ENCODE data around the gene C22orf15. TPM values are rescaled to one million over a fixed set of nuclear protein-coding genes. Genes with fewer than 3 reads are reported as not detected.
A peak's percentile ranks its signal among the peaks of the same experiment; 100 is the strongest.

C22orf15 gene
- total RNA-seq, 2 experiments from 2014 or later: 0.99 to 1.3 TPM

DNA sequence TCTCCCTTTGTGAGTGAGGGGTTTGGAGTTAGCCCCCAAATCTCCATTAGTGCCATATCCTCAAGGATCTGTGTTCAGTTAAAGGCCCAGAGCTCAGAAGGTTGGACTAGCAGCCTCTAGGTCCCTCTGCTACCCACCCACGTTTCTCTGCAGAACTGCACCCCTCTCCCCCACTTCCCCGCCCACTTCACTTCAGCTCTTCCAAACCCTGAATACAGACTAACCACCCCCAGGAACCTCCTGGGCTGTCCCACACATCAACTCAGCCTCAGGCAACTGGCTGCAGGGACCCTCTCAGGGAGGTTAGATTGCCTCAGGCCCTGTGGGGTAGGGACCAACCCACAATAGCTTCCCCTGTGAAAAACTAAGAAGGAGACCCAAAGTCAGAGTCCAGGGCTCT is 9.4 kb upstream of the C22orf15 start:
- no peak for DNase-seq
- no peak overlapping the region for H3K27ac Mint-ChIP-seq
- CTCF ChIA-PET: no interaction called here
- H3K27me3 Mint-ChIP-seq: no peaks in the 10 kb centered on the region
- POLR2A ChIA-PET: no interaction called here
- peak overlapping the region; percentile 7 for H3K4me3 Mint-ChIP-seq
- no peaks in the 10 kb centered on the region for H3K9me3 Mint-ChIP-seq
- H3K4me1 Mint-ChIP-seq: peaks cover 19% of the 10 kb centered on the region
- no peaks in the 10 kb centered on the region for H3K36me3 Mint-ChIP-seq (ENCODE audit: low read depth)

GRCh38 chr22:23754220-23754919 is 8.4 kb upstream of the C22orf15 start, which contains the start of gene VPREB3:
Gene VPREB3 (minus strand): TSS chr22:23754425. CDS start chr22:23754363, 62 bp downstream.
- ChIA-PET CTCF (interaction anchor here (1.2 kb wide), 1 partner anchor 95 kb away, joined by 3 read pairs; no protein-coding TSS in a partner anchor), POLR2A (no interaction called here)
- Mint-ChIP-seq H3K4me1 (peaks cover 19% of the 10 kb centered on the region), H3K4me3 (peak within 1 kb of the TSS; percentile 7), H3K27me3 (no peaks in the 10 kb centered on the region), H3K27ac (no peak within 1 kb of the TSS), H3K36me3 (ENCODE audit: low read depth) (no peaks in the 10 kb centered on the region), H3K9me3 (no peaks in the 10 kb centered on the region)
- no peak for DNase-seq

- DNase-seq: no peak
- Mint-ChIP-seq H3K4me1 (peaks cover 13% of the 10 kb centered on the region), H3K27me3 (no peaks in the 10 kb centered on the region), H3K9me3 (no peaks in the 10 kb centered on the region), H3K27ac (no peak overlapping the region), H3K36me3 (ENCODE audit: low read depth) (no peaks in the 10 kb centered on the region), H3K4me3 (no peak overlapping the region)
- CTCF ChIA-PET: interaction anchor here (1.2 kb wide), 1 partner anchor 94 kb away, joined by 3 read pairs; no protein-coding TSS in a partner anchor
- POLR2A ChIA-PET: no interaction called here
Observed at GRCh38 chr22:23754980-23755636, 7.7 kb upstream of the C22orf15 start.

DNA sequence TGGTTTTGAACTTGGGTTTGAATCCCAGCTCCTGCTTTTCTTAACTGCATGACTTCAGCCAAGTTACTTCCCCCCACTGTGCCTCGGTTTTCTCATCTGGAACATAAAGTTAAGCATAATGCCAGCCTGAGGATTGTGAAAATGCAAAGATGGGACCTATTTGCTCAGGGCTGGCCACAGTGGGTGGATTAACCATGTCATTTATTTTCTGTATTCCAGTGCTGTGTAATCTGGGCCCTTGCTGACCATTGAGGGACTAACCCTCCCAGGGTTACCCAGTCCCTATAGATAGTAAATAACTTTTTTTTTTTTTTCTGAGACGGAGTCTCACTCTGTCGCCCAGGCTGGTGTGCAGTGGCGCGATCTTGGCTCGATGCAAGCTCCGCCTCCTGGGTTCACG is 7.1 kb upstream of the C22orf15 start:
- DNase-seq: no peak
- ChIA-PET CTCF (no interaction called here), POLR2A (no interaction called here)
- Mint-ChIP-seq H3K27ac (no peak overlapping the region), H3K9me3 (no peaks in the 10 kb centered on the region), H3K36me3 (ENCODE audit: low read depth) (no peaks in the 10 kb centered on the region), H3K4me3 (no peak overlapping the region), H3K4me1 (peaks cover 7% of the 10 kb centered on the region), H3K27me3 (no peaks in the 10 kb centered on the region)

DNA sequence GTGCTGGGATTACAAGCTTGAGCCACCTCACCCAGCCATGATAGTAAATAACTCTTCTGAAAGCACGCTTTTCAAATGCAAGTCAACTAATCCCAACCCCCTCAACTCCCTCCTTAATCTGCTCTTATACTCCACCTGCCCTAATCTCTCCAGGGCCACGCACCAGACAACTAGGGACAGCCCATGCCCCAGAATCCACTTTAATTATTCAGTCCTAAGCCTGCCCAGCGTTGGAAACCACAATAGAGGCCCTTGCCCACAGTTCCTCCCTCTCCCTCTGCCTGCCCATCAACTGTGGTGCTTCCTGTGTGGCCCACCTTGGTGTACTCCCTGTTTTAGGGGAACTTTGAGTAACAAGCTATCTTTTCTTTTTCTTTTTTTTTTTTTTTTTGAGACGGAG is 5.9 kb upstream of the C22orf15 start:
- ChIA-PET CTCF (interaction anchor here (0.7 kb wide), 1 partner anchor 258 kb away, joined by 3 read pairs; no protein-coding TSS in a partner anchor), POLR2A (no interaction called here)
- no peak overlapping the region for H3K27ac Mint-ChIP-seq

DNA sequence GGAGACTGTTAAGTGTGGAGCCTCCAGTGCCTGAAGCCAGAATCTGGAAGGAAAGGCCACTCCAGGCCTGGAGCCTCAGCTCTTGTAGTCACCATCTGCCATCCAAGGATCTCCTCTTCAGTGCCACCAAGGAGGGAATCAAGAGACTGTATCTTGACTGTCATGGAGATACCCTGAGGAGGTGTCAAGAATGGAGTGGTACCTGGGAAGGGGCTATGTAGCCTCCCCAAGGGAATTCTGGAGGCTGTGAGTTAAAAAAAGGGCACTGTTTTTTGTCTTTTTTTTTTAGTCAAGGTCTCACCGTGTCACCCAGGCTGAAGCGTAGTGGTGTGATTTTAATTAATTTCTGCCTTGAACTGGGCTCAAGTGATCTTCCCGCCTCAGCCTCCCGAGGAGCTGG is 3.2 kb upstream of the C22orf15 start:
- no peak for DNase-seq
- no peaks in the 10 kb centered on the region for H3K27me3 Mint-ChIP-seq
- ChIA-PET CTCF (interaction anchor here (1.0 to 1.6 kb wide), 3 partner anchors 12 to 19 kb away, joined by 3 to 4 read pairs (median 4); no protein-coding TSS in a partner anchor), POLR2A (no interaction called here)
- H3K27ac Mint-ChIP-seq: no peak overlapping the region
- peaks cover 23% of the 10 kb centered on the region for H3K4me1 Mint-ChIP-seq
- no peaks in the 10 kb centered on the region for H3K36me3 Mint-ChIP-seq (ENCODE audit: low read depth)
- no peaks in the 10 kb centered on the region for H3K9me3 Mint-ChIP-seq
- H3K4me3 Mint-ChIP-seq: no peak overlapping the region

More for the DNA sequence above, 5.9 kb upstream of the C22orf15 start:
- no peaks in the 10 kb centered on the region for H3K27me3 Mint-ChIP-seq
- H3K36me3 Mint-ChIP-seq (ENCODE audit: low read depth): no peaks in the 10 kb centered on the region
- peaks cover 5% of the 10 kb centered on the region for H3K4me1 Mint-ChIP-seq
- H3K9me3 Mint-ChIP-seq: no peaks in the 10 kb centered on the region
- DNase-seq: no peak
- no peak overlapping the region for H3K4me3 Mint-ChIP-seq

DNA sequence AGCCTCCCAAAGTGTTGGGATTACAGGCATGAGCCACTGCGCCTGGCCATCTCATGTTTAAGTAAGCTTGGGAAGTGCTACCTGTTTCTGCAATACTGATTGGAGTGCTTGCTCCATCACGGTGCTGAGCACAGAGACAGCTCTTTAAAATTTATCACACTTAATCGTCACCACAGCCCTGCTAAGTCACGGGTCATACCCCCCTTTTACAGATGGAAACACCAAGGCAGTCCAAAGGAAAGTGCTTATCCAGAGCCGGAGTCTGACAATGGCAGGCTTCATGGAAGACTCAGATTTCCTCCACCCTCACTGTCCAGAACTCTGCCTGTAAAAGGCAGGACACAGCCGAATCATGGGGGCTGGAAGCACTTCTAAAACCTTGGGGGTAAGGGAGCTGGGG is 2.7 kb upstream of the C22orf15 start:
- Mint-ChIP-seq H3K4me3 (no peak overlapping the region), H3K27ac (no peak overlapping the region), H3K4me1 (peaks cover 25% of the 10 kb centered on the region), H3K36me3 (ENCODE audit: low read depth) (no peaks in the 10 kb centered on the region), H3K27me3 (no peaks in the 10 kb centered on the region), H3K9me3 (no peaks in the 10 kb centered on the region)
- DNase-seq: no peak
- ChIA-PET POLR2A (no interaction called here), CTCF (interaction anchor here (1.0 to 1.6 kb wide), 3 partner anchors 11 to 19 kb away, joined by 3 to 4 read pairs (median 4); no protein-coding TSS in a partner anchor)

- Mint-ChIP-seq H3K4me1 (peaks cover 40% of the 10 kb centered on the region), H3K9me3 (no peaks in the 10 kb centered on the region), H3K27me3 (no peaks in the 10 kb centered on the region), H3K4me3 (peak overlapping the region; percentile 51), H3K36me3 (ENCODE audit: low read depth) (peaks cover 2% of the 10 kb centered on the region), H3K27ac (peak overlapping the region; percentile 82)
- CTCF ChIA-PET: interaction anchor here (0.5 to 4.9 kb wide), 4 partner anchors 11 to 115 kb away, joined by 3 to 20 read pairs (median 6); partner anchors contain the start of gene ZNF70
- POLR2A ChIA-PET: no interaction called here
- peak; percentile 43 for DNase-seq
Observed at GRCh38 chr22:23763579-23763945, 772 bp downstream of the C22orf15 start.

DNA sequence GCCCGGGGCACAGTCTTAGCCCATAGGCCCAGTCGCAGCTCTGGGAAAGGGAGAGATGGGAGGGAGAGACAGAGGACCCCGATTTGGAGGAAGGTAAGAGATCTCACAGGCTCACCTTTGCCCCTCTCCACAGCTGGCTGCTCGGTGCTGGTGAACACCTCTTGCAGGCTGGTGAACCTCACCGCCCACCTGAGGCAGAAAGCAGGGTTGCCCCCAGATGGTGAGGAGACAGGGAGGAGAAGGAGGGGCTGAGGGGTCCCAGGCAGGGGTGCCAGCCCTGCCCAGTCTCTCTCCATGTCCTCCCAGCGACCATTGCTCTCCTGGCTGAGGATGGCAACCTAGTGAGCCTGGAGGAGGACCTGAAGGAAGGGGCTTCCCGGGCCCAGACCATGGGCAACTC is 1.2 kb downstream of the C22orf15 start:
- POLR2A ChIA-PET: no interaction called here

DNA sequence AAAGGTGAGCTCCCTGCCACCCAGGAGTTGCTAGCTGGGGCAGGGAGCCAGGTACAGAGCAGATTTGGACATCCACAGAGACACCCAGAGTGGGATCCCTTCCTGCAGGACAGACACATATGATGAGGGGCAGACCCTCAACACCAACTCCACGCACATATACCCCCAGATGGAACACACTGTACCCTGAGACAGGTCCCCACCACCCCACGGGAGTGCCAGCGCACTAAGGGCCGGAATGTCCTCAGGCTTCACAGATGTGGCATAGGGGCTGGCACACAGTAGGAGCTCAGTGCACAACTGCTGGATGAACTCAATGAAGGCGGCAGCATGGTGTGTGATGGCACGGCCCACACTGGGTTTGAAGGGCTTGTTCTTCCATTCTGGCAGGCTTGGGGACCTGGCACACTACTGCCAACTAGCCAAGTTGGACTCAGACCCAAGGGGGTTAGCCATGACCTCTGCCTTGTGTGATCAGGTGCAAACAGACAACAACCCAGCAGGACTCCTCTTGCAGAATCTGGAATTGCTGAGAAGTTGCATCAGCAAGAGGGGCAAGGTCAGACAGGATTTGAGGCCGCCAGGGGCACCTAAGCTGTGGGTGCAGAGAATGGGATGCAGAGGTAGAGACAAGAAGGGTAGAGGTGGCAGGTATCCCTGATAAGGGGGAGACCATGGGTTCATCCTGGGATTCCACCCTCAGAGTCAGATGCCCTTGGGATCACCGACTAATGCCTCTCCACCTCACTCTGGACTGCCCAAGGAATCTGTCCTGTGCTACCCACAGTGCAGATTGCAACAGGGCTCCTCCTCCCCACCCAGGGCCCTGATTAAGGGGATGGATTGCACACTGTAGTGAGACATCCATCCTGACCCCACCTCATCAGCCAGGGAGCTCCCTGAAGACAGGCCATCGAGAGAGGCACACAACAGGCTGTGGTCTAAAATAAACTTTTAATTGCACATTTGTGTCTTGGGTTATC is 2.4 kb downstream of the C22orf15 start:
- Mint-ChIP-seq H3K36me3 (ENCODE audit: low read depth) (peaks cover 2% of the 10 kb centered on the region), H3K27ac (no peak overlapping the region), H3K4me1 (peaks cover 46% of the 10 kb centered on the region), H3K9me3 (no peaks in the 10 kb centered on the region), H3K4me3 (no peak overlapping the region), H3K27me3 (no peaks in the 10 kb centered on the region)
- CTCF ChIA-PET: interaction anchor here (0.9 to 4.9 kb wide), 3 partner anchors 14 to 47 kb away, joined by 3 to 20 read pairs (median 5); partner anchors contain the start of gene ZNF70
- POLR2A ChIA-PET: no interaction called here
- DNase-seq: no peak

More for the DNA sequence above, 1.2 kb downstream of the C22orf15 start:
- peaks cover 41% of the 10 kb centered on the region for H3K4me1 Mint-ChIP-seq
- CTCF ChIA-PET: interaction anchor here (0.7 to 4.9 kb wide), 3 partner anchors 11 to 86 kb away, joined by 3 to 20 read pairs (median 8); partner anchors contain the start of gene ZNF70
- H3K9me3 Mint-ChIP-seq: no peaks in the 10 kb centered on the region
- peak overlapping the region; percentile 51 for H3K4me3 Mint-ChIP-seq
- no peaks in the 10 kb centered on the region for H3K27me3 Mint-ChIP-seq
- peak overlapping the region; percentile 82 for H3K27ac Mint-ChIP-seq
- DNase-seq: no peak
- peaks cover 2% of the 10 kb centered on the region for H3K36me3 Mint-ChIP-seq (ENCODE audit: low read depth)

GRCh38 chr22:23767303-23767672 is 4.5 kb downstream of the C22orf15 start:
- ChIA-PET CTCF (interaction anchor here (0.9 to 4.9 kb wide), 5 partner anchors 17 to 82 kb away, joined by 3 to 20 read pairs (median 4); partner anchors contain the start of gene ZNF70), POLR2A (no interaction called here)
- H3K36me3 Mint-ChIP-seq (ENCODE audit: low read depth): peaks cover 2% of the 10 kb centered on the region
- peaks cover 1% of the 10 kb centered on the region for H3K27me3 Mint-ChIP-seq
- H3K4me1 Mint-ChIP-seq: peaks cover 54% of the 10 kb centered on the region
- H3K9me3 Mint-ChIP-seq: no peaks in the 10 kb centered on the region
- H3K4me3 Mint-ChIP-seq: peak overlapping the region; percentile 76
- no peak for DNase-seq
- H3K27ac Mint-ChIP-seq: peak overlapping the region; percentile 76
